GM19463 (cell line): ENCODE results near the gene SLC7A7.
"Not testable (repeated sequence)": the region's sequence is repeated elsewhere in the genome, so short reads cannot be mapped to it uniquely, and the experiment has no call there.

Experiments used
- ATAC-seq: cut with Tn5 transposase; IDR thresholded peaks from one replicate; pipeline ENCODE4 v1.9.1; 2021; ENCODE audit warnings: mild to moderate bottlenecking, moderate library complexity; ENCODE audit not compliant: unreplicated experiment

The SLC7A7 gene

DNA sequence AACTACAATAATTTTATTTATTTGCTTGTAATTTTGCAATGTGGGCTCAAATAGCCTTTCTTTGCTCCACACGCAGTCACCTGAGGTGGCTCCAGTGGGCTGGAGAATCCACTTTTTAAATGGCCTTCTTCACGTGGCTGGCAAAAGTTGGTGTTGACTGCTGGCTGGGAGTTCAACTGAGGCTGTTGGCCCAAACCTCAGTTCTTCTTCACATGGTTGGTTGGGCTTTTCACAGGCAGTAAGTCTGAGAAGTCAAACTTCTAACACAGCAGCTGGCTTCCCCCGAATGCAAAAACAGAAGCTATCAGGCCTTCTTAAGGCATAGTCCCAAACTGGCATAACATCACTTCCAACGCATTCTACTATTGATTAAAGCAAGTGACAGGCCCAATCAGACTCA lies 50.9 kb downstream of the SLC7A7 start:
- no peak for ATAC-seq

DNA sequence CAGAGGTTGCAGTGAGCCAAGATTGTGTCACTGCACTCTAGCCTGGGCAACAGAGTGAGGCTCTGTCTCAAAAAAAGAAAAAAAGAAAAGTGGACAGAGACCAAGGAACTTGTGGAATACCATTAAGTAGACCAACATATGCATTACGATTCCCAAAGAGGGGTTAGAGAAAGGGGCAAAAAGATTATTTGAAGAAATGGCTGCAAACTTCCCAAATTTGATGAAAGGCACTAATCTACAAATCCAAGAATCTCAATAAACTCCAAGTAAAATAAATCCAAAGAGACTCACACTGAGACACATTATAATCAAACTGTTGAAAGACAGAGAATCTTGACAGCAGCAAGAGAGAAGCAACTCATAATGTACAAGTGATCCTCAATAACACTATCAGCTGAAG lies 53.5 kb downstream of the SLC7A7 start:
- ATAC-seq, result no peak

DNA sequence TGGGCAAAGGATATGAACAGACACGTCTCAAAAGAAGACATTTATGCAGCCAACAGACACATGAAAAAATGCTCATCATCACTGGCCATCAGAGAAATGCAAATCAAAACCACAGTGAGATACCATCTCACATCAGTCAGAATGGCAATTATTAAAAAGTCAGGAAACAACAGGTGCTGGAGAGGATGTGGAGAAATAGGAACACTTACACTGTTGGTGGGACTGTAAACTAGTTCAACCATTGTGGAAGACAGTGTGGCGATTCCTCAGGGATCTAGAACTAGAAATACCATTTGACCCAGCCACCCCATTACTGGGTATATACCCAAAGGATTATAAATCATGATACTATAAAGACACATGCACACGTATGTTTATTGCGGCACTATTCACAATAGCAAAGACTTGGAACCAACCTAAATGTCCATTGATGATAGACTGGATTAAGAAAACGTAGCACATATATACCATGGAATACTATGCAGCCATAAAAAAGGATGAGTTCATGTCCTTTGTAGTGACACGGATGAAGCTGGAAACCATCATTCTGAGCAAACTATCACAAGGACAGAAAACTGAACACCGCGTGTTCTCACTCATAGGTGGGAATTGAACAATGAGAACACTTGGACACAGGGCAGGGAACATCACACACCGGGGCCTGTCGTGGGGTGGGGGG lies 57.1 kb downstream of the SLC7A7 start:
- ATAC-seq, result not testable (repeated sequence)

DNA sequence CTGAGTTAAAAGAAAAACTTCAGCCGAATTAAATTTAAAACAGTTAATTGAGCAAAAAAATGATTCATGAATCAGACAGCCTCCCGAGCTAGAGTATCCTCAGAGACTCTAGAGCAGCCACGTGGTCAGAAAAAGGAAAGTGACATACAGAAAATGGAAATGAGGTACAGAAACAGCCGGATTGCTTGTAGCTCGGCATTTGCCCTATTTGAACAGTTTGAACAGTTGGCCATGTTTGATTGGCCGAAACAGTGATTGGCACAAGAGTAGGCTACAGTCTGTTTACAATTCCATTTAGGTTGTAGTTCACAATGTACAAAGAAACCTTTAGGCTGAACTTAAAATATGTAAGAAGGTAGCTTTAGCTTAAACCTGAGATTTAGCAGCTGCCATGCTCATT lies 61.6 kb downstream of the SLC7A7 start:
- ATAC-seq, result no peak

DNA sequence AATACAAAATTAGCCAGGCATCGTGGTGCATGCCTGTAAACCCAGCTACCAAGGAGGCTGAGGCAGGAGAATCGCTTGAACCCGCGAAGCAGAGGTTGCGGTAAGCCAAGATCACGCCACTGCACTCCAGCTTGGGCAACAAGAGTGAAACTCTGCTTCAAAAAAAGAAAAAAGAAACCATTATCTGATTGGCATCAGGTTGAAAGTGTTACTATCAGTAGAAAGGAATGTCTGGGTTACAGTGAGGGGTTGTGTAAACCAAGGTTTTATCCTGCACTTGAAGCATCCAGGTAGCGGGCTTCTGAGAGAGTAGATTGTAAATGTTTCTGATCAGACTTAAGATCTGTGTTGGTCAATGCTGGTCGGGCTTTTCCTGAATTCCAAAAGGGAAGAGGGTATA lies 62.8 kb downstream of the SLC7A7 start:
- ATAC-seq, result no peak

DNA sequence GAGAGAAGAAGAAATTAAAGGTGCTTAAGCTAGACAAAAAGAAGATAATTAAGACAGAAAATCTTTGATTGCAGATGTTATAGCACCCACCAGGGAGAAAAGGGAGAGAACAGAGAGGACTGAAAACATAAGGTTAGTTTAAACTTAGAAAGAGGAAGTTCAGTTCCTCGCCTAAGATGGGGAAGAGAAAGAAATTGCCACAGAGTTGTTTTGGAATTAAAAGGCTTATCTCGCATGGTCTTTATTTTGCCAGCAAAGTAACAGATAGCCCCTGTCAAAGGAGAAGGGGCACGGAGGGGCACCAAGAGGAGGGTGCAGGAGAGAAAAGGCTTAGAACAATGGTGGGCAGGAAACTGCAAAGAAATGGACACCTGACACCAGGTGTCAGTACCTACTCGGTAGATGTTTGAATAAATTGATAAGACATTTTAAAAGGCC lies 66.6 kb downstream of the SLC7A7 start:
- ATAC-seq, result no peak

DNA sequence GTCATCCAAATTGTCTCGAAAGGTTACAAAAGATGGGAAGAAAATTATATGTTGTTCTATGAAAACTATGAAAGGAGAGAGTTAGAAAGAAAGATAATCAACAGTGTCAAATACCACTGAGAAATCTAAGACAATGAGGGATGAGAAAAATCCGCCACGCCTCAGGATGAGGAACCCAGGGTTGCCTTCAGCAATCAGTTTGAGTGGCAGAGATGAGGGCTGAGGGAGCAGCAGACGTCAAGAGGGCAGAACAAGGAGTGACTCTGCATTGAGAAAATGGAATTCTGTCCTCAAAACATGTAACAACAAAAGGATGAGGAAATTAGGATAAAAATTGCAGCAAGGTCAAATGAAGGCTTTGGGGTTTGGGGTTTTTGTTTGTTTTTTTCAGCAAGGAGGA lies 67.0 kb downstream of the SLC7A7 start:
- ATAC-seq, result no peak

DNA sequence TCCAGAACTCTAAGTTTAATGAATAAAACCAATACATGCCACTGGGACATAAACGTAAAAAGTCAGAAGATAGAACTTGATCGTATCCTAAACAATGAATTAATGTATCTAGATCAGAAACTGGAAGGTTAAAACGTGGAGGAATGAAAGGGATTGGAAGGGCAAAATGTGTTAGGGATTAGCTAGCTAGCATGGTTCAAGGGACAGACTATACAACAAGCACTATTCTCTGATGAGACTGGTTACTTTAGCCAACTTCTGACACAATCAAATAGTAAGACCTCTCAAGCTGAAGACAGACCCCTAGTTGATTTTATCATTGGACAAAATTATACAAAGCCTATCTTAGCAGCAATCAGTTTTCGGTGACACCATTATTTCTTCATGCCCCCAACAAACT lies 67.5 kb downstream of the SLC7A7 start:
- no peak for ATAC-seq

DNA sequence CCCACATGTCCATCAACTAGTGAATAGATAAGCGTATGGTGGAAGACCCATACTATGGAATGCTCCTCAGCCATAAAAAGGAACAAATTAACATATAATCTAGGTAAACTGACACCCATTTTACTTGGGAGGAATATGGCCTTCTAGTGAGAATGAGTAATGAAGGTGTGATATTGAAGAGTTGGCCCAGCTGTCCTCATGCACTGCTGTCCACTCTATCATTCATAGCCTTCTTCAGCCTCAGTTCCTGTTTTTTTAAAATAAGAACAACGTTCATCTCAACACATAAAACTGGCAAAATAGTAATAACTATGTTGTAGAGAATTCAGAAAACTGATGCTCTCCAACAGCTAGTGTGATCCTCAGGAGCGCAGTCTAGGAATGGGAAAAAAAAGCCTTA lies 75.2 kb downstream of the SLC7A7 start:
- ATAC-seq, result no peak

DNA sequence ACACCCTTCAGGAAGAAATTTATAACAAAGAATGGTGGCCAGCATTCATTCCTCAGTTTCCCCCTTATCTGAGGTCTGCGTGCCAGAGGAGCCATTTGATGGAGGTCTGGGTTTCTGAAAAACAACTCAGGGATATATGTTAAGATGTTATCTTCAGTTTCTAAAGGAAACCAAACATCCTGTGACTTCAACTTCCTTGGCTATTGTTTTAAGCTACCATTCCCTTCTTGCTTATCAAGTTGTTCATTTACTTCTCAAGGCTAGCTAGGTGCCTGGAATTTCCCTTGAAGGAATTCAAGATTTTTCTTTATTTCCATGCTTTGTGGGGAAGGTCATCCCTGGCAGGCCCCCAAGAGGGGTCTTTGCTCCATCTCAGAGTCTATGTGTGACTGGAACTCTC lies 75.8 kb downstream of the SLC7A7 start:
- ATAC-seq, result no peak

DNA sequence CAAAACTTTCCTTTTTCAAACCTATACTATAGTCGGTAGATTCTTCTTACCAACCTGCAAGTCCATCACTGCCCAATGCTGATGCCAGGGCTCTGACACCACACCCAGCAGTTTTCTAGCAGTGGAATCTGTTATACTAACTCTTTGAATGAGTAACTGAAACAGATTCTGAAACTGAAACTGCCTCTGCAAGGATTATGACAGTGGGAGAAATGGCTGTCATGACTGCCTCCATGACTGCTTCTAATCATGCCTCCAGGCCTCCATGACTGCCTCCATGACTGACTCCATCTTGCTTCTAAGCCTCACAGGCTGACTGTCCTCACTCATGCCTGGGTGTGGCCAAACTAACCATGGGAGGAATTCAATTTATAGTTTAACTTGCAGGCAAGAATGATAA lies 78.2 kb downstream of the SLC7A7 start:
- ATAC-seq, result peak; percentile 94

DNA sequence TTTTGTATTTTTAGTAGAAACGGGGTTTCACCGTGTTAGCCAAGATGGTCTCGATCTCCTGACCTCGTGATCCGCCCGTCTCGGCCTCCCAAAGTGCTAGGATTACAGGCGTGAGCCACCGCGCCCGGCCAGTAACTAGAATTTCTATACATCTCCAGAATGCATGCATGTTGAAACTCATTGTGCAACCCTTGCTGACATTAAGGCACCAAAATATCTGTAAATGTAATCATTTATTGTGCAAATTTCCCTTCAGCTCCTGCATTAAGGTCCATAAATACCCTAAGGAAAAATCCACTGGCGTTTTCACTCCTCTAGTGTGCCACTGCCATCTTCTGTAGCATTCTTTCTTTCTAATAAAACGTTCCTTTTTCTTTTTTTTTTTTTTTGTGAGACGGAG lies 78.9 kb downstream of the SLC7A7 start:
- not testable (repeated sequence) for ATAC-seq

DNA sequence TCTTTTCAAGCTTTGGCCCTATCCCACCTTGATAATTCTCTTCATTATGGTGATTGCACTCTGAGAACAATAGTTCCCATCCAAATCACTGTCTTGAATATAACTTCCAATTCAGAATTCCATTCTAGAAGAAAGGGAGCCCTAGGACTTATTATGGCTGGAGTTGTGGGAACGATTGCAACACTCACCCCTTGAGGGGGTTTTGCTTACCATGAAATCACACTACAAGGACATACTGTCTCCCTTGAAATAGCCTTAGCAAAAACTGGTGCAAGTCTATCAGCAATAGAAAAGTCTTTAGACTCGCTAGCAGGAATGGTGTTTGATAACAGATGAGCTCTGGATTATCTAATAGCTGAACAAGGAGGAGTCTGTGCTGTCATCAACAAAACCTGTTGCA lies 80.1 kb downstream of the SLC7A7 start:
- no peak for ATAC-seq

DNA sequence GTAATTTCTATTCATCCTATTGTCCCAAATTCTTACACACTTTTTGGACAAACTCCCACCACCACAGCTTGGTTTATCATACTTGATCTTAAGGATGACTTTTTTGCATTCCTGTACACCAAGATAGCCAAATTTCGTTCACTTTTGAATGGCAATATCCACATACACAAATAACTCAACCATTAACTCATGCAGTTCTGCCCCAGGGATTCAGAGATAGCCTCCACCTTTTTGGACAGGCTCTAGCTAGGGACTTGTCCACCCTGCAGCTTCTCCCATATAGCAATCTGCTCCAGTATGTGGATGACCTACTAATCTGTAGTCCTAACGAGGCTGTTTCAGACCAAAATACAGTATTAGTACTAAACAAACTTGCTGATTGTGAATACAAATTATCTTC lies 81.4 kb downstream of the SLC7A7 start:
- no peak for ATAC-seq

DNA sequence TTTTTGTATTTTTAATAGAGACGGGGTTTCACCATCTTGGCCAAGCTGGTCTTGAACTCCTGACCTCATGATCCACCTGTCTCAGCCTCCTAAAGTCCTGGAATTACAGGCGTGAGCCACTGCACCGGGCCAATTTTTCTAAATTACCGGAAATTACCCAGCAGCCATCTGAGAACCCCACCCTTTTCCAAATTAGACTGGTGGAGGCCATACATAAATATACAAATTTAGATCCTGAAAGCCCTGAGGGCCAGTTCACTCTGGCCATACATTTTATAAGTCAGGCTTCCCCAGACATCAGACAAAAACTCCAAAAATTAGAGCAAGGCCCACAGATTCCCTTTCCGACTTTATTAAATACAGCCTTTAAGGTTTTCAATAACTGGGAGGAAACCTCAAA lies 83.2 kb downstream of the SLC7A7 start:
- not testable (repeated sequence) for ATAC-seq

DNA sequence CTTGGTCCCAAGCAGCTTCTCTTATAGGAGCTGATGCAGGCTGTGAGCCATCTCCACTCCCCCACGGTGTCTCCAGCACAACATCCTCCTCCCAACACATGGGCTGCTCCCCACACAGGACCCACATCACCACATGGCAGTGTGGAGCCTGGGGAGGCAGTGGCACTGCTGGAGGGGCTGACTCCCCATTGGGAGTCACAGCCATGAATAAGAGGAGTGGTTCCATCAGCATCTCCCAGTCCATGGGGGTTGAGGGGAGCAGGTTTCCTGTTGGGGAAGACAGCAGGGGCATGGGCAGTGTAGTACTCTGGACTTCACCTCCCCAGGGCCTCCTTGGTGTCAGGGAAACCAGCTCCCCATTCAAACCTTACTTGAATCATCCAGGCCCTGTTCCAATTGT lies 89.2 kb downstream of the SLC7A7 start:
- ATAC-seq, result no peak

DNA sequence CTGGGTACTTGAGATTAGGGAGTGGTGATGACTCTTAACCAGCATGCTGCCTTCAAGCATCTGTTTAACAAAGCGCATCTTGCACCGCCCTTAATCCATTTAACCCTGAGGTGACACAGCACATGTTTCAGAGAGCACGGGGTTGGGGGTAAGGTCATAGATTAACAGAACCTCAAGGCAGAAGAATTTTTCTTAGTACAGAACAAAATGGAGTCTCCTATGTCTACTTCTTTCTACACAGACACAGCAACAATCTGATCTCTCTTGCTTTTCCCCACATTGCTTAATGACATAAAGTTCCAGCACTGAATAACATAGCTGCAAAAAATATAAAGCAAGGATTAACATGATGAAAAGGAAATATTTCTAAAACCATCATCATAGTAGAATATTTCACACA lies 89.9 kb downstream of the SLC7A7 start:
- ATAC-seq, result not testable (repeated sequence)

DNA sequence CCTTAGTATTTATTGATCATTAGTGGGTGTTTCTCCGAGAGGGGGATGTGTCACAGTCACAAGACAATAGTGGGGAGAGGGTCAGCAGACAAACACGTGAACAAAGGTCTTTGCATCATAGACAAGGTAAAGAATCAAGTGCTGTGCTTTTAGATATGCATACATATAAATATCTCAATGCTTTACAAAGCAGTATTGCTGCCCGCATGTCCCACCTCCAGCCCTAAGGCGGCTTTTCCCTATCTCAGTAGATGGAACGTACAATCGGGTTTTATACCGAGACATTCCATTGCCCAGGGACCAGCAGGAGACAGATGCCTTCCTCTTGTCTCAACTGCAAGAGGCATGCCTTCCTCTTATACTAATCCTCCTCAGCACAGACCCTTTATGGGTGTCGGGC lies 90.4 kb downstream of the SLC7A7 start:
- ATAC-seq, result not testable (repeated sequence)

DNA sequence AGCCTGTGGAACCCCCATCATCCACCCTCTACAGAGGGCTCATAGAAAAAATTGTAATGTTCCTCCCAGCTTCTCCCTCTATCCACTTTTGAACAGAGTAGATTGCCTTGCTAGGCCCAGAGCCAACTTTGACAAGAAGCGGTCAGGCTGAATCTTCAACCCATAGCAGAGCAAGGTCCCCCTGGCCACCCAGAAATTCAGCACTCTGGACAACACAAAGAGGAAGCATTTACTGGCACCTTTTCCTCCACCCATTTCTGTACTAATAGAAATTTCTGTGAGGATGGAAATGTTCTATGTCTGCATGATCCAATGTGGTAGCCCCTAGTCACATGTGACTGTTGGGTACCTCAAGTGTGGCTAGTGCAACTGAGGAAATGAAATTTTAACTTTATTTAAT lies 91.4 kb downstream of the SLC7A7 start:
- no peak for ATAC-seq
